H1 (cell line): ENCODE data around the gene RPP25L. TPM values are rescaled to one million over a fixed set of nuclear protein-coding genes. Genes with fewer than 3 reads are reported as not detected.

Experiments used
- CBX8 ChIP-seq: fragments of 300-800, 300-1000 bp; sonication (generic); IDR thresholded peaks from 2 replicates; pipeline ENCODE4 v1.7.1; 2016; ENCODE audit warnings: low read depth, low read length, borderline replicate concordance
- SIN3A ChIP-seq, 2 experiments: IDR thresholded peaks in 1 of 2; conservative IDR thresholded peaks in 1 of 2; 2 replicates each; pipeline ENCODE4 v1.6.1; 2011 to 2012; ENCODE audit warnings: low read length in 2 of 2, improper control_type of control experiment in 1 of 2, low read depth in 1 of 2, mild to moderate bottlenecking in 1 of 2
- polyA plus RNA-seq, 7 experiments: library from polyadenylated mRNA; depleted of rRNA in 3 of 7; stranded (reverse) in 5 of 7; unstranded in 2 of 7; fragments of >200 nt in 5 of 7; fragments of 200-250 nt in 2 of 7; gene quantifications; 1 replicate in 5 of 7; 2 replicates in 1 of 7; 4 replicates in 1 of 7; pipeline versions ENCODE4 v1.2.1 to v1.2.3, GENCODE V29; 2011 to 2013; ENCODE audit warnings: missing spikeins in 2 of 7, mixed read lengths in 2 of 7
- total RNA-seq: library from RNA; stranded (reverse); fragmentation: NEBNext Ultra II Directional; extraction: Animal tissue kit (Norgen Biotek cat#: 25700); gene quantifications from 2 replicates; pipeline ENCODE4 v1.2.1, GENCODE V29; 2021

RPP25L gene
- total and polyA plus RNA-seq, 2 of the 8 experiments (the other 6 are each of a cell fraction or from before 2014, with no cell fraction given): 21.6 to 75.0 TPM

- no peak for TF ChIP-seq CBX8
- no peak for TF ChIP-seq SIN3A (conservative IDR thresholded peaks at IDR 0.05 in 1 of 2, IDR thresholded peaks at IDR 0.05 in 1 of 2; ENCODE audit: low read depth in 1 of 2, low read length in 2 of 2)
- TF ChIP-seq, all 59 proteins: peak for 0
These were observed 38.9 kb upstream of the RPP25L start (continued) for GRCh38 chr9:34650816-34651215.
